ENCODE data around the gene TLL1. TPM values are rescaled to one million over a fixed set of nuclear protein-coding genes. Genes with fewer than 3 reads are reported as not detected.

The TLL1 gene
- total RNA-seq, 4 donors from 2014 or later = 0.62 to 2.3 (median 1.1) TPM

DNA sequence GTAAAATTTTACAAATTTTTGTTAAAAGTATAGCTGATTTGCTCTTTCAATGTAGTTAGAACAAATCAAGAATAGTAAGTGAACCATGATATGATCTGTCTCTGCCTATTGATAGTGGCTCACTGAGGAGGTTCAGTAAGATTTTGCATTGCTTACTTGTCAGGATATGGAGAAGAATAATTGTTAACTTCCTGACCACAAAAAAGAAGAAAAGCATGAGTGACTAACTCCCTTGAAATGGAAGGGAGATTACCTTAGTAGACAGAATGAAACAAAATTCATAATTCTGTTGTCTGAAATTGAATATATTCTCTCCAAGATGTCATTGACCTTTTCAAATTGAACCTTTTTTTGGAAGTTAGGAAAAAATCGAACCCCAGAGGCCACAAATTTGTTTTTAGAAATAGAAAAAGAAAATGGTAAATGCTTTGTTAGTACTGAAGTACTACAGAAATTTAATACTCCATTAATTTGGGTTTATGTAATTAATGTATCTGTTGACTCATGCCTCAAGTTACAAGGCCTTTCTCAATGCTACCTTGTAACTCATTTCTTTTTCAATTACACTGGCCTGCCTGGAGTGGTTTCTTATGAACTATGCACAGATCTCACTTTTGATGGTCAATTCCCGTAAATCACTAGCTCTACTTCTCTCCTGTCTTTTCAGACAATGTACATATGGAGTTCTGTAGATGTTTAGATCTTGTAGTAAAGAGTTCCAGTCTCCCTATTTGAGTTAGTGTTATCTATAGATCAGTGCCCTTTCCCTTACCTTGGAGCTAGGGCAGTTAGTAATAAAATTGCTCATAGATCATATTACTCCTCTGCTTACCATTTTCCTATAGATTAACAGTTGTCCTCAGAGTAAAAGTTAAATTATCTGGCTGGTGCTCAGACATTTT lies 139.3 kb downstream of the TLL1 start:
- DNase-seq (no peak), ATAC-seq (no peak)
- Histone ChIP-seq H3K27me3 (no peaks in the 10 kb centered on the region), H3K9me3 (no peaks in the 10 kb centered on the region), H3K27ac (no peak overlapping the region), H3K4me1 (no peaks in the 10 kb centered on the region), H3K4me3 (no peak overlapping the region), H3K36me3 (no peaks in the 10 kb centered on the region)
- intact Hi-C loops (cut with DNase I; ENCODE audit: low total_unique reads) (no loop called here), in situ Hi-C loops (cut with MboI; ENCODE audit: low sequenced_read_pairs in 4 of 4) (no loop called here)
- TF ChIP-seq, protein P1, sequence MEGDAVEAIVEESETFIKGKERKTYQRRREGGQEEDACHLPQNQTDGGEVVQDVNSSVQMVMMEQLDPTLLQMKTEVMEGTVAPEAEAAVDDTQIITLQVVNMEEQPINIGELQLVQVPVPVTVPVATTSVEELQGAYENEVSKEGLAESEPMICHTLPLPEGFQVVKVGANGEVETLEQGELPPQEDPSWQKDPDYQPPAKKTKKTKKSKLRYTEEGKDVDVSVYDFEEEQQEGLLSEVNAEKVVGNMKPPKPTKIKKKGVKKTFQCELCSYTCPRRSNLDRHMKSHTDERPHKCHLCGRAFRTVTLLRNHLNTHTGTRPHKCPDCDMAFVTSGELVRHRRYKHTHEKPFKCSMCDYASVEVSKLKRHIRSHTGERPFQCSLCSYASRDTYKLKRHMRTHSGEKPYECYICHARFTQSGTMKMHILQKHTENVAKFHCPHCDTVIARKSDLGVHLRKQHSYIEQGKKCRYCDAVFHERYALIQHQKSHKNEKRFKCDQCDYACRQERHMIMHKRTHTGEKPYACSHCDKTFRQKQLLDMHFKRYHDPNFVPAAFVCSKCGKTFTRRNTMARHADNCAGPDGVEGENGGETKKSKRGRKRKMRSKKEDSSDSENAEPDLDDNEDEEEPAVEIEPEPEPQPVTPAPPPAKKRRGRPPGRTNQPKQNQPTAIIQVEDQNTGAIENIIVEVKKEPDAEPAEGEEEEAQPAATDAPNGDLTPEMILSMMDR (IDR thresholded peaks at IDR 0.05 in 4 of 5, conservative IDR thresholded peaks at IDR 0.05 in 1 of 5) = no peak
- TF ChIP-seq POLR2A (IDR thresholded peaks at IDR 0.05) = no peak

DNA sequence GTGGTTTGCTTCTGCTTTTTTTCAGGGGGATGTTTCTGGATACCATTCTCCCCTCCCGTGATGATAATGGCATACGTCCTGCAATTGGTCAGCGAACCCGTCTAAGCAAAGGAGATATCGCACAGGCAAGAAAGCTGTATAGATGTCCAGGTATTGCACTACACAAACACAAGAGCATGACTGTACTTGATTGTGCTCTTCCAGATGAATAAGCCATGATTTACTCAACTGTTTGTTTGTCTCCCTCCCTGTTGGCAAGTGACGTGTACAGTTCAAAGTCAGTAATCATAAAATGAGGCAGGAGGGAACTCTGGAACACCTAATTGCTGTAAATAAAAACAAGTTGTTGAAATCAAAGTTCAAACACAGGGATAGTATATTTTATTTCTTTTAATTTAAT lies 141.4 kb downstream of the TLL1 start:
- H3K27me3 ChIP-seq = no peaks in the 10 kb centered on the region
- H3K27ac ChIP-seq = no peak overlapping the region
- in situ Hi-C loops (cut with MboI; ENCODE audit: low sequenced_read_pairs in 4 of 4) (no loop called here), intact Hi-C loops (cut with DNase I; ENCODE audit: low total_unique reads) (no loop called here)
- no peaks in the 10 kb centered on the region for H3K36me3 ChIP-seq
- no peak for TF ChIP-seq POLR2A (IDR thresholded peaks at IDR 0.05)
- TF ChIP-seq, protein P1 (IDR thresholded peaks at IDR 0.05 in 4 of 5, conservative IDR thresholded peaks at IDR 0.05 in 1 of 5) = no peak
- H3K4me1 ChIP-seq = no peaks in the 10 kb centered on the region
- no peaks in the 10 kb centered on the region for H3K9me3 ChIP-seq
- H3K4me3 ChIP-seq = no peak overlapping the region
- DNase-seq (no peak), ATAC-seq (no peak)

DNA sequence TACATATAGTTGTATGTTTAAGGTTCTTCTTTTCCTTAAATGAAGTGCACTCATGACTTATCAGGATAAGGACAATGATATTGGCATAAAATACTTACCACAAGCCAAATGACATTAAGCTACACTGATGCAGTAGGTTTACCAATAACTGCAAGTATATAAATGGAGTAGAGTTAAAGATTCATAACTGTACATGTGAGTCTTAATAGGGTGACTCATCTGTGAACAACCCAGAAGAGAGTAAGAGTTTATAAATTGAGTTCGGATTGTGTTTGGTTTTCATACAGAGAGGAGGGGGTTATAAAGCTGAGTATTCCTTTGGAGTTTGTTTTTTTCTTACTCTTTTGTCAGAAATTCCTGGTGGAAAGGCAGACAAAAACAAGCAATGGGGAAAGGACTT lies 144.8 kb downstream of the TLL1 start:
- no peaks in the 10 kb centered on the region for H3K27me3 ChIP-seq
- no peak overlapping the region for H3K4me3 ChIP-seq
- H3K9me3 ChIP-seq = no peaks in the 10 kb centered on the region
- no peaks in the 10 kb centered on the region for H3K4me1 ChIP-seq
- TF ChIP-seq, protein P1 (IDR thresholded peaks at IDR 0.05 in 4 of 5, conservative IDR thresholded peaks at IDR 0.05 in 1 of 5) = no peak
- no peak for TF ChIP-seq POLR2A (IDR thresholded peaks at IDR 0.05)
- DNase-seq (no peak), ATAC-seq (no peak)
- H3K27ac ChIP-seq = no peak overlapping the region
- no peaks in the 10 kb centered on the region for H3K36me3 ChIP-seq
- intact Hi-C loops (cut with DNase I; ENCODE audit: low total_unique reads) = no loop called here
- in situ Hi-C loops (cut with MboI; ENCODE audit: low sequenced_read_pairs in 4 of 4) = no loop called here

DNA sequence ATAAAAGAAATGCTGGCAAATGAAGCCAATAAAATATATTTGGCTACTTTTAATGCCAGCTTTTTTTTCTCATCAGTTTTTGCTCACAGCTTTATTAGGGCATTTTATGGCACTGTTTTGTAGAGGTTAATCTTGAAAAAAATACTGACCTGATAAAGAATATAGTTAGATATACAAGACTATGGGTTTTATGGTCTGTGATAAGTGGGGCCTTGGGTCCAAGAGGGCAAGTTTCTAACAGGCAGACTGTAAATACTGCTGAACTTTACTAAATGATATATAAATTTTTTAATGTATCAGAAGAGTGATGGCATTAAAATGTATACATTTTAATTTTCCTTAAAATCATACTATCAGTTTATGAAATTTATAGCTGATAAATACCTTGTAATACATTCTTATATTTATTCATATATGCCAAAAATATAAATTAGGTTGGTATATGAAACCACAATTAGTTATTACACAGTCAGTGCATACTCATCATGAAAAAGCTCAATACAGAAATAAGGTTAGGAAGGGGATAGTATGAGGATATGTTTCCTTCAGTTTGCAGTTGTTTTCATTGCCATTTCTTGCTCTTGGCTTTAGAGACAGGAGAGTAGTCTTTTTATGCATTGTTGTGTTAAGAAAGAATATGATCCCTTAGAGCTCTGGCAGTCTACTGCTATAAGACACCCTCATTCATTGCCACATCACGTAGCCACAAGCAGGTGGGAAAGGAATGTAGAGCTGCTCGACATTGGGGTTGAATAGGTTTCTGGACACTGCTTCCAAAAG lies 146.6 kb downstream of the TLL1 start:
- no peaks in the 10 kb centered on the region for H3K9me3 ChIP-seq
- no peak overlapping the region for H3K27ac ChIP-seq
- TF ChIP-seq POLR2A (IDR thresholded peaks at IDR 0.05) = no peak
- TF ChIP-seq, protein P1 (IDR thresholded peaks at IDR 0.05 in 4 of 5, conservative IDR thresholded peaks at IDR 0.05 in 1 of 5) = no peak
- H3K4me3 ChIP-seq = no peak overlapping the region
- intact Hi-C loops (cut with DNase I; ENCODE audit: low total_unique reads) = no loop called here
- no peaks in the 10 kb centered on the region for H3K36me3 ChIP-seq
- in situ Hi-C loops (cut with MboI; ENCODE audit: low sequenced_read_pairs in 4 of 4) = no loop called here
- ATAC-seq = no peak
- no peak for DNase-seq
- H3K27me3 ChIP-seq = no peaks in the 10 kb centered on the region
- no peaks in the 10 kb centered on the region for H3K4me1 ChIP-seq

All from gastrocnemius medialis (tissue), 4 donors.